Heart left ventricle (tissue), 16 donors: Measurements from ENCODE around the gene ENOX1. TPM values are rescaled to one million over a fixed set of nuclear protein-coding genes. Genes with fewer than 3 reads are reported as not detected.

Experiments
- ATAC-seq, 4 donors: fragments of 200-7000 bp; cut with Tn5 transposase; one replicate each; pipeline ENCODE4 v1.9.1; 2020 to 2022; ENCODE audit warnings: moderate library complexity in 4 of 4, mild to moderate bottlenecking in 3 of 4, moderate number of reproducible peaks in 1 of 4
- DNase-seq, 5 donors: peaks; one replicate each; pipeline ENCODE4 v3.0.0-alpha.2; 2020
- H3K27ac ChIP-seq, 12 donors: fragments of 200-600 bp; sonication (generic) in 4 of 12; one replicate each; pipeline versions ENCODE4 v1.5.0 to v1.8.0; 2016 to 2022; ENCODE audit warnings: mild to moderate bottlenecking in 2 of 12
- H3K27me3 ChIP-seq, 9 donors: fragments of 200-600 bp; sonication (generic) in 2 of 9; one replicate each; pipeline versions ENCODE4 v1.5.1 to v1.8.0; 2016 to 2022; ENCODE audit warnings: mild to moderate bottlenecking in 3 of 9
- H3K36me3 ChIP-seq, 9 donors: fragments of 200-600 bp; sonication (generic) in 2 of 9; one replicate each; pipeline versions ENCODE4 v1.5.0 to v1.8.0; 2018 to 2022; ENCODE audit warnings: mild to moderate bottlenecking in 2 of 9
- H3K4me1 ChIP-seq, 12 donors: fragments of 200-600 bp; sonication (generic) in 4 of 12; one replicate each; pipeline versions ENCODE4 v1.5.0 to v1.8.0; 2016 to 2022; ENCODE audit warnings: mild to moderate bottlenecking in 3 of 12
- H3K4me3 ChIP-seq, 12 donors: fragments of 200-600 bp; sonication (generic) in 4 of 12; one replicate each; pipeline versions ENCODE4 v1.5.0 to v1.8.0; 2017 to 2022; ENCODE audit warnings: mild to moderate bottlenecking in 9 of 12, moderate library complexity in 4 of 12
- H3K9me3 ChIP-seq, 12 donors: fragments of 200-600 bp; sonication (generic) in 4 of 12; one replicate each; pipeline versions ENCODE4 v1.5.0 to v1.8.0; 2016 to 2022; ENCODE audit warnings: mild to moderate bottlenecking in 1 of 12
- CTCF ChIP-seq, 12 donors: fragments of 200-600 bp; sonication (generic) in 4 of 12; IDR thresholded peaks; one replicate each; pipeline versions ENCODE4 v1.5.0 to v1.8.0; 2018 to 2022; ENCODE audit warnings: antibody characterized with exemption in 12 of 12, mild to moderate bottlenecking in 5 of 12
- POLR2A ChIP-seq, 2 donors: fragments of 450-650 bp; IDR thresholded peaks; one replicate each; pipeline ENCODE4 v1.6.1; 2017; ENCODE audit warnings: antibody characterized with exemption in 2 of 2, mild to moderate bottlenecking in 2 of 2, moderate library complexity in 2 of 2
- WGBS, 4 donors: extraction: QIAGEN DNeasy Blood & Tissue Kit in 2 of 4; methylation state at CpG; one replicate each; pipeline versions ENCODE4 v1.1.5 to v1.1.7; 2013 to 2018; 5-methylcytosine and 5-hydroxymethylcytosine counted together
- intact Hi-C, 10 donors: fragments of 100-400 bp; cut with DNase I; formaldehyde crosslinking; loops; one replicate each; pipeline versions ENCODE4 v1.11.1 to v1.14.2; 2022
- polyA plus RNA-seq, 2 donors: library from polyadenylated mRNA; stranded (reverse); fragments of 200-250 nt; gene quantifications; one replicate each; pipeline ENCODE4 v1.2.3, GENCODE V29; 2013
- total RNA-seq, 9 donors: library from RNA; depleted of rRNA in 2 of 9; stranded (reverse); fragments of >200 nt in 2 of 9; fragmentation: NEBNext Ultra II Directional in 3 of 9; extraction: Animal tissue kit (Norgen Biotek cat#: 25700) in 3 of 9; gene quantifications; one replicate each; pipeline versions ENCODE4 v1.1.0 to v1.2.4, GENCODE V29; 2016 to 2023
- donor health status: ischemic (EF 13 %, LVEDD 7.1; RV severe dilation, severe dysfunction).
- donor health status: healthy with polysubstance abuse.
- donor health status: DM: no; HTN: yes; CAD: no.
- donor health status: DM: no; HTN: no; CAD: no.
- donor health status: ischemic (EF 25% LVEDD 6.9; RV normal size, moderate dysfunction).
- donor health status: ischemic (EF 25% LVEDD 5.7; RV mildly dilated, moderate dysfunction).
- donor health status: healthy.
- donor health status: DM: yes; HTN: yes; CAD: no.
- donor health status: ischemic (EF 35%, LVEDD 5.7; RV mildly dilated, moderate dysfunction).
- donor health status: nonischemic (EF 11% LVEDD 7.7; RV severe dilation, severe dysfunction).
- donor health status: DM: yes; HTN: yes; CAD: no.
- donor health status: PGD.
- donor health status: ischemic (EF 29% LVEDD 5.4; RV normal size, mild dysfunction).
- donor health status: nonischemic (EF 23%, LVEDD 6.1; RV moderate dilation, normal function).

ENOX1 gene
- total and polyA plus RNA-seq, 11 donors = 2.0 to 10.1 (median 5.4) TPM

GRCh38 chr13:43295321-43295720 is 491.5 kb downstream of the ENOX1 start:
- Histone ChIP-seq H3K9me3 (no peaks in the 10 kb centered on the region), H3K27me3 (no peaks in the 10 kb centered on the region), H3K4me3 (no peak overlapping the region), H3K36me3 (no peaks in the 10 kb centered on the region), H3K27ac (no peak overlapping the region), H3K4me1 (peaks cover 0 to 8% (median 0%) of the 10 kb centered on the region in 12 donors)
- 65 to 90% (median 68%) methylated on average over 2 of the region's 2 CpGs for WGBS, 4 donors
- DNase-seq (no peak), ATAC-seq (no peak)
- intact Hi-C loops = no loop called here
- no peak for TF ChIP-seq POLR2A (IDR thresholded peaks at IDR 0.05)

GRCh38 chr13:43294412-43294811 is 492.4 kb downstream of the ENOX1 start:
- intact Hi-C loops = no loop called here
- H3K27ac ChIP-seq = no peak overlapping the region
- no peaks in the 10 kb centered on the region for H3K27me3 ChIP-seq
- no peak for ATAC-seq
- H3K4me1 ChIP-seq = peaks cover 0 to 15% (median 0%) of the 10 kb centered on the region in 12 donors
- DNase-seq = no peak
- H3K4me3 ChIP-seq = no peak overlapping the region
- 88 to 92% (median 90%) methylated on average over 4 of the region's 4 CpGs for WGBS, 4 donors
- no peak for TF ChIP-seq CTCF (IDR thresholded peaks at IDR 0.05)
- no peak for TF ChIP-seq POLR2A (IDR thresholded peaks at IDR 0.05)
- no peaks in the 10 kb centered on the region for H3K9me3 ChIP-seq
- H3K36me3 ChIP-seq = no peaks in the 10 kb centered on the region

DNA sequence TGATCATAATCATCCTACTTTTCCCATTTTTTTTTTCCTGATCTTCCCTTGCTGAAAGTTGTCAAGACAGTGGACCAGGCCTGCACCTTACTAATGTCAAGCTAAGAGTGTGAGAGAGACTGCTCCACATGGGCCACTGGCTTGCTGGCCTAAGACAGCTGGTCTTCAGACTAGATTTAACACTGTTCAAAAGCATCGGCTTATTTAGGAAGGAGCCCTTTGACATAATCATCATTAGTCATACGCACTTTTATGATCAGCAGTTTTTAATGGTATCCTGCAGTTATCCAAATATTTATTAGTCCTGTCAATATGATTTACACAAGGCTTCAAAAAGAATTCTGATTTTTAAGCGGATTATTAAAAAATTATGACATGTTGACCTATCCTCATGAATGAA is 492.8 kb downstream of the ENOX1 start:
- Histone ChIP-seq H3K27ac (no peak overlapping the region), H3K9me3 (no peaks in the 10 kb centered on the region), H3K4me1 (peaks cover 0 to 18% (median 0%) of the 10 kb centered on the region in 12 donors), H3K27me3 (no peaks in the 10 kb centered on the region), H3K36me3 (no peaks in the 10 kb centered on the region), H3K4me3 (no peak overlapping the region)
- 83 to 98% (median 93%) methylated on average over 3 of the region's 3 CpGs for WGBS, 4 donors
- ATAC-seq (no peak), DNase-seq (no peak)
- TF ChIP-seq POLR2A (IDR thresholded peaks at IDR 0.05) (no peak), CTCF (IDR thresholded peaks at IDR 0.05) (no peak)
- intact Hi-C loops = no loop called here

DNA sequence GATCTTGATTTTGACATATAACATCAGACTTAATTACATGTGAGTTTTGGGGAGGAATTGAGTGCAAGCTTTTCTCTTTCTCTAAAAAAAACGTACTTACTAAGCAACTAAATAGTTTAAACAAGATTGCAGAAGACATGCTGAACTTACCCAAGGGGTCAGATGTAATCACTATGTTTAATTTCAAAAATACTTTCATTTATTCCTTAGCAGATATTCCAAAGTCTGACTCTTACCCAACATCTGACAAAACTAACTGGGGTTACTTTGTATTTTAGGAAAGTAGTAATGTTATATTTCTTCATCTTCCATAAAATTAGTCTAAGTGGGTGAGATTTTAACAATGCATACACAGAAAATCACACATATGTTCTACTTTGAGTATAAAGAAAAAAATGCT is 493.2 kb downstream of the ENOX1 start:
- intact Hi-C loops = no loop called here
- Histone ChIP-seq H3K27ac (no peak overlapping the region), H3K4me3 (no peak overlapping the region), H3K27me3 (no peaks in the 10 kb centered on the region), H3K4me1 (peaks cover 0 to 14% (median 0%) of the 10 kb centered on the region in 12 donors), H3K9me3 (no peaks in the 10 kb centered on the region), H3K36me3 (no peaks in the 10 kb centered on the region)
- no peak for DNase-seq
- no peak for ATAC-seq
- TF ChIP-seq POLR2A (IDR thresholded peaks at IDR 0.05) (no peak), CTCF (IDR thresholded peaks at IDR 0.05) (no peak)
- 73 to 94% (median 90%) methylated on average over 1 of the region's 1 CpG for WGBS, 4 donors

- no peak overlapping the region for H3K4me3 ChIP-seq
- no peaks in the 10 kb centered on the region for H3K9me3 ChIP-seq
- intact Hi-C loops = no loop called here
- WGBS, 4 donors = 91 to 95% (median 93%) methylated on average over 2 of the region's 2 CpGs
- DNase-seq = no peak
- H3K27ac ChIP-seq = no peak overlapping the region
- H3K4me1 ChIP-seq = peaks cover 0 to 16% (median 0%) of the 10 kb centered on the region in 12 donors
- no peaks in the 10 kb centered on the region for H3K36me3 ChIP-seq
- no peaks in the 10 kb centered on the region for H3K27me3 ChIP-seq
- TF ChIP-seq POLR2A (IDR thresholded peaks at IDR 0.05) (no peak), CTCF (IDR thresholded peaks at IDR 0.05) (no peak)
- no peak for ATAC-seq
These were observed 493.8 kb downstream of the ENOX1 start for GRCh38 chr13:43293008-43293407.
